H9 (cell line): ENCODE data around the gene RMI2. TPM values are rescaled to one million over a fixed set of nuclear protein-coding genes. Genes with fewer than 3 reads are reported as not detected.

Experiments used
- DNase-seq: peaks from one replicate; pipeline ENCODE4 v3.0.0-alpha.2; 2017
- H2AFZ ChIP-seq: one replicate; pipeline ENCODE4 v1.6.1; 2013; ENCODE audit warnings: mild to moderate bottlenecking, low read length, control low read depth, moderate library complexity
- H2AK5ac ChIP-seq: 2 replicates; pipeline ENCODE4 v1.6.1; 2013; ENCODE audit warnings: low read length, control low read depth, mixed read lengths; ENCODE audit not compliant: insufficient read length
- H2BK120ac ChIP-seq: one replicate; pipeline ENCODE4 v1.6.1; 2013; ENCODE audit warnings: low read depth, mild to moderate bottlenecking, low read length, control low read depth, inconsistent platforms; ENCODE audit not compliant: poor library complexity, severe bottlenecking
- H2BK12ac ChIP-seq: 2 replicates; pipeline ENCODE4 v1.6.1; 2013; ENCODE audit warnings: low read length, control low read depth, mixed read lengths, low read depth; ENCODE audit not compliant: insufficient read length
- H2BK15ac ChIP-seq: 2 replicates; pipeline ENCODE4 v1.6.1; 2013; ENCODE audit warnings: low read depth, low read length, control low read depth
- H2BK20ac ChIP-seq: one replicate; pipeline ENCODE4 v1.6.1; 2013; ENCODE audit warnings: low read depth, mild to moderate bottlenecking, low read length, control low read depth, inconsistent platforms; ENCODE audit not compliant: poor library complexity, severe bottlenecking
- H2BK5ac ChIP-seq: 2 replicates; pipeline ENCODE4 v1.6.1; 2013; ENCODE audit warnings: low read length, control low read depth, mixed read lengths; ENCODE audit not compliant: insufficient read length
- H3K14ac ChIP-seq: 2 replicates; pipeline ENCODE4 v1.6.1; 2013; ENCODE audit warnings: low read length, control low read depth; ENCODE audit not compliant: insufficient read depth
- H3K18ac ChIP-seq: 2 replicates; pipeline ENCODE4 v1.6.1; 2013; ENCODE audit warnings: low read depth, mild to moderate bottlenecking, mixed read lengths, low read length, control low read depth; ENCODE audit not compliant: insufficient read length
- H3K23ac ChIP-seq: 2 replicates; pipeline ENCODE4 v1.6.1; 2013; ENCODE audit warnings: low read length, control low read depth, mixed read lengths, low read depth; ENCODE audit not compliant: insufficient read length
- H3K23me2 ChIP-seq: 2 replicates; pipeline ENCODE4 v1.6.1; 2013; ENCODE audit warnings: low read depth, mild to moderate bottlenecking, mixed read lengths, low read length, control low read depth; ENCODE audit not compliant: insufficient read length, poor library complexity, severe bottlenecking
- H3K27ac ChIP-seq: 2 replicates; pipeline ENCODE4 v1.5.1; 2013; ENCODE audit warnings: low read length, control low read depth, mixed read lengths, low read depth; ENCODE audit not compliant: insufficient read length
- H3K27me3 ChIP-seq: 2 replicates; pipeline ENCODE4 v1.6.1; 2013; ENCODE audit warnings: low read length, control low read depth, inconsistent platforms; ENCODE audit not compliant: insufficient read depth
- H3K4ac ChIP-seq: 2 replicates; pipeline ENCODE4 v1.6.1; 2013; ENCODE audit warnings: low read depth, mild to moderate bottlenecking, control low read depth, inconsistent platforms, low read length, moderate library complexity
- H3K4me1 ChIP-seq: 2 replicates; pipeline ENCODE4 v1.6.1; 2013; ENCODE audit warnings: low read length, control low read depth, inconsistent platforms; ENCODE audit not compliant: insufficient read depth
- H3K4me2 ChIP-seq: 2 replicates; pipeline ENCODE4 v1.6.1; 2013; ENCODE audit warnings: low read length, control low read depth, mixed read lengths; ENCODE audit not compliant: insufficient read length, insufficient read depth
- H3K56ac ChIP-seq: 2 replicates; pipeline ENCODE4 v1.6.1; 2013; ENCODE audit warnings: low read depth, mild to moderate bottlenecking, mixed read lengths, low read length, control low read depth; ENCODE audit not compliant: insufficient read length
- H3K79me1 ChIP-seq: 2 replicates; pipeline ENCODE4 v1.6.1; 2013; ENCODE audit warnings: low read depth, mild to moderate bottlenecking, moderate library complexity, low read length, control low read depth, inconsistent platforms; ENCODE audit not compliant: insufficient read depth, poor library complexity, severe bottlenecking
- H3K79me2 ChIP-seq: 2 replicates; pipeline ENCODE4 v1.6.1; 2013; ENCODE audit warnings: low read length, control low read depth, inconsistent platforms; ENCODE audit not compliant: insufficient read depth
- H3K9ac ChIP-seq: 2 replicates; pipeline ENCODE4 v1.6.1; 2013; ENCODE audit warnings: low read length, control low read depth, mixed read lengths; ENCODE audit not compliant: insufficient read length; ENCODE audit errors: extremely low read depth
- H3K9me3 ChIP-seq: one replicate; pipeline ENCODE4 v1.6.1; 2013; ENCODE audit warnings: low read depth, low read length, inconsistent platforms; ENCODE audit not compliant: control insufficient read depth
- H3T11ph ChIP-seq: one replicate; pipeline ENCODE4 v1.6.1; 2013; ENCODE audit warnings: mild to moderate bottlenecking, low read length, control low read depth, inconsistent platforms
- H4K20me1 ChIP-seq: one replicate; pipeline ENCODE4 v1.6.1; 2013; ENCODE audit not compliant: control insufficient read depth, insufficient read length, insufficient read depth
- H4K5ac ChIP-seq: 2 replicates; pipeline ENCODE4 v1.6.1; 2013; ENCODE audit warnings: low read depth, mild to moderate bottlenecking, mixed read lengths, low read length, control low read depth; ENCODE audit not compliant: insufficient read length
- H4K8ac ChIP-seq: replicated peaks from 2 replicates; pipeline ENCODE4 v1.6.1; 2013; ENCODE audit warnings: low read length, control low read depth, mixed read lengths, low read depth; ENCODE audit not compliant: insufficient read length
- H4K91ac ChIP-seq: 2 replicates; pipeline ENCODE4 v1.6.1; 2013; ENCODE audit warnings: low read depth, mild to moderate bottlenecking, moderate library complexity, mixed read lengths, low read length, control low read depth; ENCODE audit not compliant: insufficient read length
- H3K27ac Mint-ChIP-seq, 3 experiments: 2 replicates in 2 of 3; 3 replicates in 1 of 3; pipeline ENCODE4 v1.8.0; 2020 to 2021; ENCODE audit warnings: mixed read lengths in 3 of 3, mild to moderate bottlenecking in 1 of 3, moderate library complexity in 1 of 3
- H3K27me3 Mint-ChIP-seq: 2 replicates; pipeline ENCODE4 v1.8.0; 2021; ENCODE audit warnings: low read depth, mild to moderate bottlenecking, moderate library complexity, mixed read lengths
- H3K36me3 Mint-ChIP-seq, 3 experiments: 2 replicates in 2 of 3; 3 replicates in 1 of 3; pipeline ENCODE4 v1.8.0; 2020 to 2021; ENCODE audit warnings: low read depth in 3 of 3, mixed read lengths in 3 of 3; ENCODE audit not compliant: insufficient read depth in 1 of 3
- H3K4me1 Mint-ChIP-seq, 2 experiments: 2 replicates each; pipeline ENCODE4 v1.8.0; 2020; ENCODE audit warnings: mixed read lengths in 2 of 2
- H3K4me3 Mint-ChIP-seq, 2 experiments: 2 replicates in 1 of 2; 3 replicates in 1 of 2; pipeline ENCODE4 v1.8.0; 2020 to 2021; ENCODE audit warnings: mild to moderate bottlenecking in 2 of 2, mixed read lengths in 2 of 2, moderate library complexity in 1 of 2
- H3K9me3 Mint-ChIP-seq, 2 experiments: 2 replicates in 1 of 2; 3 replicates in 1 of 2; pipeline ENCODE4 v1.8.0; 2020; ENCODE audit warnings: mild to moderate bottlenecking in 2 of 2, mixed read lengths in 2 of 2, moderate library complexity in 1 of 2
- WGBS: extraction: QIAGEN DNeasy Blood & Tissue Kit; methylation state at CpG from one replicate; pipeline ENCODE4 v1.1.7; 2013; ENCODE audit warnings: missing lambda C conversion rate, low lambda C conversion rate, mixed read lengths; ENCODE audit not compliant: insufficient read length; ENCODE audit errors: extremely low coverage; 5-methylcytosine and 5-hydroxymethylcytosine counted together
- total RNA-seq: library from RNA; stranded (reverse); gene quantifications from 2 replicates; pipeline ENCODE4 v1.2.1, GENCODE V29; 2021
- TF ChIP-seq, protein P1 (sequence below): fragments of 200-600 bp; sonication (generic); conservative IDR thresholded peaks from 3 replicates; pipeline ENCODE4 v1.8.0; 2021; ENCODE audit warnings: antibody characterized with exemption, mild to moderate bottlenecking

Gene RMI2
- total RNA-seq, 1 experiment from 2014 or later = 57.6 TPM

DNA sequence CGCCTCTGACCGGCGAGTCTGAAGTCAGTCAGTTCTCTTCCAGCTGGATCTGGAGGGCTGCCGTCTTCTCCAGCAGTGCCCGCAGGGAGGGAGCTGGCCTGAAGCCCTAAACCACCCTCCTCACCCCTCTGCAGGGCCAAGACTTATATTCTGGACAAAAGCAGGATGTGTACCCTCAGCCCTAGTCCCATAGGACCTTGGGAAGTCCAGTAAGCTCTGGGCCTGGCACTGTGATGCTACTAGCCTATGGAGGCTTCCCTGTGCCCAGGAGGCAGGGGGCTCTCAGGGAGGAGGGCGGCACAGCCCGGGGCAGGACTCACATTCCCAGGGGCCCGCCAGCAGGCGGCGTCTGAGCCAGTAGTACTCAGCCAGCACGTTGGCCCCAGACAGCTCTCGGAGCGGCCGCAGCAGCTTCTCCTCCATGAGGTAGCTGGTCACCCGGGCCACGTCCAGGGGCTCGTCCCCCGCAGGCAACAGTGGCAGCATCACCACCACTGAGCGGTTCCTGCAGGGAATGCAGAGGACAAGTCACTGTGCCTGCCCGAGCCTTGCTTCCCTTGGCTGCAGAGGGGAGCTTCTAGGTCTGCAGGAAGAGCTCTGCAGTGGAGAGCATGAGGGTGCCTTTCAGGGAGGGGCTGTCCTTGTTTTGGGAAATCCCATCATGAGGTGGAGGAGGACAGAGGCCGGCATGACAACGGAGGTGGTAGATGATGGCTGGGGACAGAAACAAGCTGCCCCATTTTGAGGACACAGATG lies 41.7 kb downstream of the RMI2 start:
- Histone ChIP-seq H3K79me2 (no peaks in the 10 kb centered on the region), H3K4ac (no peak overlapping the region), H3K4me2 (no peak overlapping the region), H3K56ac (no peak overlapping the region), H3K27ac (no peak overlapping the region), H3K27me3 (no peaks in the 10 kb centered on the region), H3K4me1 (no peaks in the 10 kb centered on the region; the same call in 1 of the 2 replicates), H2BK120ac (no peak overlapping the region), H4K91ac (no peak overlapping the region), H4K20me1 (no peaks in the 10 kb centered on the region), H2AFZ (no peak overlapping the region), H3K79me1 (no peaks in the 10 kb centered on the region), H3T11ph (no peak overlapping the region), H2BK12ac (no peak overlapping the region), H2AK5ac (no peak overlapping the region), H3K9me3 (no peaks in the 10 kb centered on the region), H3K23ac (no peak overlapping the region), H4K8ac (no peak overlapping the region), H2BK20ac (no peak overlapping the region), H2BK5ac (no peak overlapping the region), H3K14ac (no peak overlapping the region), H3K9ac (no peak overlapping the region), H4K5ac (no peak overlapping the region), H2BK15ac (no peak overlapping the region; the same call in 1 of the 2 replicates), H3K18ac (no peak overlapping the region), H3K23me2 (no peaks in the 10 kb centered on the region)
- H3K4me1 Mint-ChIP-seq = peaks cover 30 to 39% of the 10 kb centered on the region in 2 experiments
- TF ChIP-seq, protein P1, sequence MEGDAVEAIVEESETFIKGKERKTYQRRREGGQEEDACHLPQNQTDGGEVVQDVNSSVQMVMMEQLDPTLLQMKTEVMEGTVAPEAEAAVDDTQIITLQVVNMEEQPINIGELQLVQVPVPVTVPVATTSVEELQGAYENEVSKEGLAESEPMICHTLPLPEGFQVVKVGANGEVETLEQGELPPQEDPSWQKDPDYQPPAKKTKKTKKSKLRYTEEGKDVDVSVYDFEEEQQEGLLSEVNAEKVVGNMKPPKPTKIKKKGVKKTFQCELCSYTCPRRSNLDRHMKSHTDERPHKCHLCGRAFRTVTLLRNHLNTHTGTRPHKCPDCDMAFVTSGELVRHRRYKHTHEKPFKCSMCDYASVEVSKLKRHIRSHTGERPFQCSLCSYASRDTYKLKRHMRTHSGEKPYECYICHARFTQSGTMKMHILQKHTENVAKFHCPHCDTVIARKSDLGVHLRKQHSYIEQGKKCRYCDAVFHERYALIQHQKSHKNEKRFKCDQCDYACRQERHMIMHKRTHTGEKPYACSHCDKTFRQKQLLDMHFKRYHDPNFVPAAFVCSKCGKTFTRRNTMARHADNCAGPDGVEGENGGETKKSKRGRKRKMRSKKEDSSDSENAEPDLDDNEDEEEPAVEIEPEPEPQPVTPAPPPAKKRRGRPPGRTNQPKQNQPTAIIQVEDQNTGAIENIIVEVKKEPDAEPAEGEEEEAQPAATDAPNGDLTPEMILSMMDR = peak; percentile 89
- no CpG with 5 or more reads among the region's 22 CpGs for WGBS
- H3K4me3 Mint-ChIP-seq = peak overlapping the region in 1 of 2 experiments; percentile 56; a peak in 2 of 5 replicates
- peaks cover 8% of the 10 kb centered on the region for H3K27me3 Mint-ChIP-seq
- H3K36me3 Mint-ChIP-seq = no peaks in the 10 kb centered on the region; a peak in 1 of 7 replicates
- DNase-seq = peak; percentile 90
- H3K27ac Mint-ChIP-seq = no peak overlapping the region; a peak in 2 of 7 replicates
- no peaks in the 10 kb centered on the region for H3K9me3 Mint-ChIP-seq
